H1 (cell line): ENCODE data around the gene TBCB. TPM values are rescaled to one million over a fixed set of nuclear protein-coding genes. Genes with fewer than 3 reads are reported as not detected.

Experiments
- CTCF ChIA-PET: fragments of 300-600 bp; sonication (Branson Sonifier 250); formaldehyde crosslinking; loops from one replicate; lab custom pipeline; 2021; ENCODE audit not compliant: partially characterized antibody; lab: Charles Lee
- POLR2A ChIA-PET: fragments of 300-600 bp; sonication (Branson Sonifier 250); formaldehyde crosslinking; loops from one replicate; lab custom pipeline; 2021; ENCODE audit warnings: inconsistent platforms; ENCODE audit not compliant: partially characterized antibody; lab: Charles Lee
- DNase-seq, 2 experiments: peaks; one replicate each; pipeline versions ENCODE4 v3.0.0 to v3.0.0-alpha.2; 2010 to 2022; ENCODE audit warnings: low spot score in 2 of 2, low read depth in 1 of 2, mixed read lengths in 1 of 2
- FAIRE-seq: peaks from 2 replicates; lab custom pipeline; 2011; peaks lifted over from hg19 to GRCh38; lab: Jason Lieb, UNC
- H2AFZ ChIP-seq: 2 replicates; pipeline ENCODE4 v1.8.1; 2012; ENCODE audit warnings: low read length, inconsistent platforms
- H2AK5ac ChIP-seq: 2 replicates; pipeline ENCODE4 v1.6.1; 2013; ENCODE audit warnings: low read depth, low read length
- H2BK120ac ChIP-seq: replicated peaks from 2 replicates; pipeline ENCODE3; 2013; ENCODE audit warnings: low read depth, low read length, inconsistent platforms
- H2BK12ac ChIP-seq: 2 replicates; pipeline ENCODE4 v1.6.1; 2013; ENCODE audit warnings: low read depth, low read length
- H2BK15ac ChIP-seq: 2 replicates; pipeline ENCODE4 v1.6.1; 2013; ENCODE audit warnings: low read length
- H2BK20ac ChIP-seq: 2 replicates; pipeline ENCODE4 v1.6.1; 2013; ENCODE audit warnings: low read length
- H2BK5ac ChIP-seq: 2 replicates; pipeline ENCODE4 v1.6.1; 2013; ENCODE audit warnings: low read depth, low read length
- H3K14ac ChIP-seq: 2 replicates; pipeline ENCODE4 v1.6.1; 2013; ENCODE audit warnings: inconsistent platforms; ENCODE audit not compliant: insufficient read length
- H3K18ac ChIP-seq: 2 replicates; pipeline ENCODE4 v1.6.1; 2013; ENCODE audit warnings: low read length; ENCODE audit errors: extremely low read depth
- H3K23ac ChIP-seq: 2 replicates; pipeline ENCODE4 v1.6.1; 2013; ENCODE audit warnings: inconsistent platforms; ENCODE audit not compliant: insufficient read length
- H3K23me2 ChIP-seq: 2 replicates; pipeline ENCODE4 v1.6.1; 2013; ENCODE audit warnings: low read depth, low read length
- H3K27ac ChIP-seq: 2 replicates; pipeline ENCODE4 v1.6.1; 2011; ENCODE audit warnings: low read depth, low read length, inconsistent platforms
- H3K27me3 ChIP-seq, 4 experiments: replicated peaks in 1 of 4; 1 replicate in 1 of 4; 2 replicates in 3 of 4; pipeline versions ENCODE4 v1.6.1 to v1.8.1; 2011 to 2013; ENCODE audit warnings: low read length in 3 of 4, mild to moderate bottlenecking in 3 of 4, inconsistent platforms in 2 of 4, mixed read lengths in 2 of 4, moderate library complexity in 1 of 4; ENCODE audit not compliant: control insufficient read depth in 3 of 4, insufficient read depth in 3 of 4; ENCODE audit errors: extremely low read depth in 1 of 4
- H3K36me3 ChIP-seq, 4 experiments: 2 replicates each; pipeline versions ENCODE4 v1.6.1 to v1.8.1; 2011 to 2013; ENCODE audit warnings: mild to moderate bottlenecking in 4 of 4, low read length in 3 of 4, moderate library complexity in 2 of 4, control low read depth in 1 of 4, inconsistent platforms in 1 of 4; ENCODE audit not compliant: insufficient read depth in 4 of 4, control insufficient read depth in 2 of 4
- H3K4ac ChIP-seq: replicated peaks from 2 replicates; pipeline ENCODE3; 2013; ENCODE audit warnings: low read length, low read depth, mixed read lengths, inconsistent platforms; ENCODE audit not compliant: insufficient read length
- H3K4me1 ChIP-seq, 4 experiments: replicated peaks in 1 of 4; 1 replicate in 1 of 4; 2 replicates in 3 of 4; pipeline versions ENCODE4 v1.6.1 to v1.8.1; 2011 to 2013; ENCODE audit warnings: low read length in 3 of 4, inconsistent platforms in 2 of 4, mixed read lengths in 1 of 4; ENCODE audit not compliant: insufficient read depth in 4 of 4, control insufficient read depth in 3 of 4
- H3K4me2 ChIP-seq, 2 experiments: 2 replicates each; pipeline versions ENCODE4 v1.6.1 to v1.8.1; 2011 to 2013; ENCODE audit warnings: low read depth in 2 of 2, low read length in 2 of 2, control low read depth in 1 of 2, inconsistent platforms in 1 of 2, mild to moderate bottlenecking in 1 of 2; ENCODE audit not compliant: insufficient read depth in 1 of 2
- H3K4me3 ChIP-seq, 4 experiments: fragments of 200-600, 300-600 bp in 1 of 4; sonication (generic), shearing (Covaris generic), sonication (Bioruptor Twin) in 1 of 4; 2 replicates each; pipeline versions ENCODE4 v1.5.1 to v1.8.1; 2011 to 2016; ENCODE audit warnings: low read length in 4 of 4, low read depth in 3 of 4, control low read depth in 2 of 4, inconsistent platforms in 2 of 4, mild to moderate bottlenecking in 2 of 4, mixed read lengths in 1 of 4, moderate library complexity in 1 of 4; ENCODE audit not compliant: insufficient read depth in 2 of 4; ENCODE audit errors: extremely low read depth in 1 of 4
- H3K56ac ChIP-seq: replicated peaks from 2 replicates; pipeline ENCODE3; 2013; ENCODE audit warnings: low read depth, mild to moderate bottlenecking, mixed read lengths, low read length, inconsistent platforms; ENCODE audit not compliant: insufficient read length
- H3K79me1 ChIP-seq: 2 replicates; pipeline ENCODE4 v1.6.1; 2013; ENCODE audit warnings: low read depth, low read length, control low read depth
- H3K79me2 ChIP-seq, 2 experiments: 2 replicates each; pipeline versions ENCODE4 v1.6.1 to v1.8.1; 2012 to 2013; ENCODE audit warnings: low read length in 2 of 2, mild to moderate bottlenecking in 2 of 2, inconsistent platforms in 1 of 2; ENCODE audit not compliant: insufficient read depth in 2 of 2, control insufficient read depth in 1 of 2
- H3K9ac ChIP-seq, 4 experiments: replicated peaks in 1 of 4; 1 replicate in 1 of 4; 2 replicates in 3 of 4; pipeline versions ENCODE4 v1.6.1 to v1.8.1; 2011 to 2013; ENCODE audit warnings: low read depth in 3 of 4, low read length in 3 of 4, control low read depth in 2 of 4, mild to moderate bottlenecking in 2 of 4, moderate library complexity in 2 of 4, inconsistent platforms in 1 of 4; ENCODE audit errors: extremely low read depth in 1 of 4
- H3K9me3 ChIP-seq, 2 experiments: 2 replicates each; pipeline versions ENCODE4 v1.6.1 to v1.8.1; 2012 to 2013; ENCODE audit warnings: mild to moderate bottlenecking in 2 of 2, moderate library complexity in 2 of 2, control low read depth in 1 of 2, inconsistent platforms in 1 of 2, low read depth in 1 of 2, low read length in 1 of 2, mixed read lengths in 1 of 2; ENCODE audit not compliant: insufficient read depth in 2 of 2
- H4K20me1 ChIP-seq, 2 experiments: replicated peaks in 1 of 2; 2 replicates each; pipeline versions ENCODE3 to v1.8.1; 2011 to 2013; ENCODE audit warnings: inconsistent platforms in 2 of 2, low read length in 2 of 2, mild to moderate bottlenecking in 1 of 2; ENCODE audit not compliant: insufficient read depth in 2 of 2, control insufficient read depth in 1 of 2
- H4K5ac ChIP-seq: 2 replicates; pipeline ENCODE4 v1.6.1; 2013; ENCODE audit warnings: low read length, low read depth, mixed read lengths, inconsistent platforms; ENCODE audit not compliant: insufficient read length
- H4K8ac ChIP-seq: 2 replicates; pipeline ENCODE4 v1.8.0; 2013; ENCODE audit warnings: mild to moderate bottlenecking, moderate library complexity, low read length, inconsistent platforms; ENCODE audit not compliant: insufficient read depth; ENCODE audit errors: extremely low read depth
- H4K91ac ChIP-seq: replicated peaks from 2 replicates; pipeline ENCODE3; 2013; ENCODE audit warnings: low read length, mixed read lengths, inconsistent platforms; ENCODE audit not compliant: insufficient read length
- BCL11A ChIP-seq, 2 experiments: IDR thresholded peaks; one replicate each; pipeline ENCODE4 v1.6.1; 2011; ENCODE audit warnings: low read depth in 2 of 2, low read length in 2 of 2, mild to moderate bottlenecking in 2 of 2
- CHD1 ChIP-seq: IDR thresholded peaks from 2 replicates; pipeline ENCODE4 v1.6.1; 2012; ENCODE audit warnings: low read depth, low read length, improper control_type of control experiment
- EGR1 ChIP-seq: IDR thresholded peaks from 2 replicates; pipeline ENCODE4 v1.6.1; 2011; ENCODE audit warnings: low read depth, low read length, borderline replicate concordance
- KDM4A ChIP-seq: IDR thresholded peaks from one replicate; pipeline ENCODE4 v1.7.1; 2012; ENCODE audit warnings: low read depth, mild to moderate bottlenecking, moderate library complexity, low read length, inconsistent platforms; ENCODE audit not compliant: severe bottlenecking
- KDM5A ChIP-seq: fragments of 200-600 bp; IDR thresholded peaks from 2 replicates; pipeline ENCODE4 v1.7.1; 2012; ENCODE audit warnings: mild to moderate bottlenecking, low read length, inconsistent platforms, mixed read lengths
- MAFK ChIP-seq: IDR thresholded peaks from 2 replicates; pipeline ENCODE4 v1.6.1; 2012; ENCODE audit warnings: low read depth, mild to moderate bottlenecking, improper control_type of control experiment, low read length
- POLR2AphosphoS5 ChIP-seq: IDR thresholded peaks from 2 replicates; pipeline ENCODE4 v1.6.1; 2011; ENCODE audit warnings: low read depth, low read length
- SAP30 ChIP-seq: fragments of 300-600 bp; sonication (generic); IDR thresholded peaks from 2 replicates; pipeline ENCODE4 v1.7.1; 2012; ENCODE audit warnings: low read length, moderate library complexity, mild to moderate bottlenecking, inconsistent platforms; ENCODE audit not compliant: insufficient read depth, insufficient replicate concordance
- SIN3A ChIP-seq, 2 experiments: IDR thresholded peaks in 1 of 2; conservative IDR thresholded peaks in 1 of 2; 2 replicates each; pipeline ENCODE4 v1.6.1; 2011 to 2012; ENCODE audit warnings: low read length in 2 of 2, improper control_type of control experiment in 1 of 2, low read depth in 1 of 2, mild to moderate bottlenecking in 1 of 2
- SIRT6 ChIP-seq: IDR thresholded peaks from one replicate; pipeline ENCODE4 v1.7.1; 2012; ENCODE audit warnings: low read length, inconsistent platforms
- TAF7 ChIP-seq: optimal IDR thresholded peaks from 2 replicates; pipeline ENCODE3; 2011; ENCODE audit warnings: low read depth, mild to moderate bottlenecking, inconsistent platforms, low read length, moderate library complexity, borderline replicate concordance
- USF2 ChIP-seq: IDR thresholded peaks from 2 replicates; pipeline ENCODE4 v1.6.1; 2011; ENCODE audit warnings: low read length, improper control_type of control experiment
- WGBS, 2 experiments: shearing (Covaris generic) in 1 of 2; methylation state at CpG; one replicate each; pipeline versions ENCODE4 v1.1.6 to v1.1.7; 2013 to 2015; ENCODE audit warnings: low lambda C conversion rate in 2 of 2, mixed read lengths in 2 of 2, inconsistent platforms in 1 of 2, low coverage in 1 of 2, missing lambda C conversion rate in 1 of 2; ENCODE audit not compliant: insufficient replicate concordance in 2 of 2, insufficient coverage in 1 of 2, insufficient read length in 1 of 2; ENCODE audit errors: extremely low coverage in 1 of 2, missing lambda C conversion rate in 1 of 2; 5-methylcytosine and 5-hydroxymethylcytosine counted together
- polyA plus RNA-seq, 7 experiments: library from polyadenylated mRNA; depleted of rRNA in 3 of 7; stranded (reverse) in 5 of 7; unstranded in 2 of 7; fragments of >200 nt in 5 of 7; fragments of 200-250 nt in 2 of 7; gene quantifications; 1 replicate in 5 of 7; 2 replicates in 1 of 7; 4 replicates in 1 of 7; pipeline versions ENCODE4 v1.2.1 to v1.2.3, GENCODE V29; 2011 to 2013; ENCODE audit warnings: missing spikeins in 2 of 7, mixed read lengths in 2 of 7
- total RNA-seq: library from RNA; stranded (reverse); fragmentation: NEBNext Ultra II Directional; extraction: Animal tissue kit (Norgen Biotek cat#: 25700); gene quantifications from 2 replicates; pipeline ENCODE4 v1.2.1, GENCODE V29; 2021

The TBCB gene
- total and polyA plus RNA-seq, 2 of the 8 experiments (the other 6 are each of a cell fraction or from before 2014, with no cell fraction given) = 153 to 286 TPM

GRCh38 chr19:36150586-36150985 lies 35.3 kb downstream of the TBCB start:
- ChIA-PET POLR2A (interaction anchor here (0.6 to 4.2 kb wide), 17 partner anchors 8 to 339 kb away, joined by 3 to 29 read pairs (median 4); partner anchors contain the start of genes POLR2I, TBCB and ZNF566), CTCF (interaction anchor here (0.8 to 2.9 kb wide), 4 partner anchors 14 to 22 kb away, joined by 3 to 17 read pairs (median 4); no protein-coding TSS in a partner anchor)
- H3K14ac ChIP-seq = no peak overlapping the region
- whole genome bisulfite sequencing, 2 experiments = 95% methylated on average over 5 of the region's 5 CpGs; no CpG with 5 or more reads in 1 of the 2 experiments
- H3K56ac ChIP-seq = no peak overlapping the region
- no peak overlapping the region for H3K4ac ChIP-seq
- FAIRE-seq = no peak
- H2BK15ac ChIP-seq = no peak overlapping the region
- H4K20me1 ChIP-seq = peaks cover 0 to 12% of the 10 kb centered on the region in 2 experiments
- H3K18ac ChIP-seq = no peak overlapping the region
- H3K27me3 ChIP-seq = no peaks in the 10 kb centered on the region
- H3K23ac ChIP-seq = no peak overlapping the region
- no peaks in the 10 kb centered on the region for H3K79me1 ChIP-seq
- H3K9ac ChIP-seq = 0 out of 7 replicates have a peak overlapping the region, but pooled peaks of 1 of the 4 experiments have one; percentile 22
- no peak overlapping the region for H2BK12ac ChIP-seq
- no peak overlapping the region for H2AK5ac ChIP-seq
- DNase-seq = no peak
- peaks cover 13% of the 10 kb centered on the region; the same call in 1 of the 2 replicates for H3K23me2 ChIP-seq
- H3K4me2 ChIP-seq = peak overlapping the region in 1 of 2 experiments; percentile 97; a peak in 1 of 4 replicates
- no peak overlapping the region for H3K27ac ChIP-seq
- no peak overlapping the region for H4K8ac ChIP-seq
- peaks cover 12 to 41% (median 23%) of the 10 kb centered on the region in 4 experiments for H3K36me3 ChIP-seq
- H2BK120ac ChIP-seq = no peak overlapping the region
- no peak overlapping the region for H4K91ac ChIP-seq
- no peak overlapping the region for H4K5ac ChIP-seq
- H2BK20ac ChIP-seq = no peak overlapping the region
- no peak overlapping the region for H3K4me3 ChIP-seq
- no peak overlapping the region for H2AFZ ChIP-seq
- H3K9me3 ChIP-seq = no peaks in the 10 kb centered on the region
- H2BK5ac ChIP-seq = no peak overlapping the region
- H3K79me2 ChIP-seq = no peaks in the 10 kb centered on the region
- H3K4me1 ChIP-seq = peaks cover 0 to 5% (median 0%) of the 10 kb centered on the region in 4 experiments; a peak in 1 of 7 replicates
- no peak for TF ChIP-seq BCL11A (IDR thresholded peaks at IDR 0.05; ENCODE audit: low read depth in 2 of 2, low read length in 2 of 2)
- no peak for TF ChIP-seq KDM5A
- no peak for TF ChIP-seq SIRT6
- TF ChIP-seq USF2 = no peak
- TF ChIP-seq POLR2AphosphoS5 = no peak
- TF ChIP-seq SAP30 = no peak
- no peak for TF ChIP-seq CHD1
- no peak for TF ChIP-seq KDM4A
- TF ChIP-seq SIN3A (conservative IDR thresholded peaks at IDR 0.05 in 1 of 2, IDR thresholded peaks at IDR 0.05 in 1 of 2; ENCODE audit: low read depth in 1 of 2, low read length in 2 of 2) = no peak
- no peak for TF ChIP-seq EGR1
- TF ChIP-seq MAFK = no peak
- no peak for TF ChIP-seq TAF7
